Stimulated activated CD8-positive, alpha-beta memory T cell treated with anti-CD3 and anti-CD28 coated beads, Interleukin-12 subunit alpha, Interleukin-12 subunit beta, amount 100 ng/mL, for 24 hours (primary cell): ENCODE measurements around the gene BCL7A.
"Not testable (repeated sequence)": the region's sequence is repeated elsewhere in the genome, so short reads cannot be mapped to it uniquely, and the experiment has no call there.

Source experiments
- DNase-seq: peaks from one replicate; pipeline ENCODE4 v3.0.0-alpha.2; 2020; ENCODE audit errors: extremely low read depth

Gene BCL7A

DNA sequence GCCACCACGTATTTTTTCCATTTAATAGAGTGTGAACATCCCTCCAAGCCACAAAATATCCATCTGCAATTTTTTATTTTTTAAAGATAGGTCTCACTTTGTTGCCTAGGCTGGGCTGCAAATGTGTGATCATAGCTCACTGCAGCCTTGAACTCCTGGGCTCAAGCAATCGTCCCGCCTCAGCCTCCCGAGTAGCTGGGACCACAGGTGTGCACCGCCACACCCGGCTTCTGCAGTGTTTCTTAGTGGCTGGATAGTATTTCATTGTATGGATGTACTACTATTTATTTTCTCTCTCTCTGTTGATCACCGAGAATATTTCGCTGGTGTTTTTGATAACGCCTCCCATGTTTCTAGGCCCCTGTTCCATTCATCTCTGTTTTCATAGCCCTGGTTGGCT lies 74.3 kb downstream of the BCL7A start:
- no peak for DNase-seq

DNA sequence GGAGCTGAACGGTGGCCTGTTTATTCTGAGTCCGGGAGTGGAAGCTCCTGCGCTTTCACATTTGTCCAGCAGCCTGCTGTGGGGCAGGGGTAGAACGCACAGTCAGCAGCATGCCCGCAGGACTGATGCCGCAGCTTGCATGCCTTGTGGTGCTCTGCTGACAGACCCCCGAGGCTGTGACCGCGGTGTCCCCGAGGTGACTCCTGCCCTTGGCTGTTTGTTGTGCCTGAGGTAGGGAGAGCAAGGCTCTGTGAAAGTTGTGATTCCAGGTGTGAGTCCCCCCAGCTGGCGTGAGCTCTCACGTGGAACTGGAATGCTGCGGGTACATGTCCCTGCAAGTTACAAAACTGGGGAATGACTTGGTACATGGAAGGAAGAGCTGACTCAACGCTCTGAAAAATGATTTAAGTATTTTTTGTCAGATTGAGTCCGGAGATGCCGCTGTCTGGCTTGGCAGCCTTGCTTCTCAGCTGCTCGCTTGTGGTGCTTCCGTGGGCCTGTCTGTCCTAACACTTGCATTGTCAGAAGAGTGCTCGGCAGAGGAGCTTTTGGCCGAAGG lies 75.0 kb downstream of the BCL7A start:
- DNase-seq = no peak

DNA sequence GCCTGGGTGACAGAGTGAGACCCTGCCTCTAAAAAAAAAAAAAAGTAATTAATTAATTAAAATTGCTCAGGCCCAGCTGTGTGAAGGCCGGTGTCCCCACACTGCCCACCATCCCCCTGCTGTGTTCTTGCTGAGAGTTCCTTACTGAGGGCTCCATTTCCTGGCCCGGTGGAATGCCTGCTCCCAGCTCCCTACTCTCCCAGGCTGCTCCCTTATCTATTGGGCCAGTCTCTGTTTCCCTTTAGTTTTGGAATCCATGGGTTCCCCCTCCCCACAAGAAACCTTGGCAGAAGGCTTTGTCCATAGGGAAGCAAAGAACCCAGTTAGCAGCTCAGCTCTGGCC lies 75.9 kb downstream of the BCL7A start:
- DNase-seq = no peak

DNA sequence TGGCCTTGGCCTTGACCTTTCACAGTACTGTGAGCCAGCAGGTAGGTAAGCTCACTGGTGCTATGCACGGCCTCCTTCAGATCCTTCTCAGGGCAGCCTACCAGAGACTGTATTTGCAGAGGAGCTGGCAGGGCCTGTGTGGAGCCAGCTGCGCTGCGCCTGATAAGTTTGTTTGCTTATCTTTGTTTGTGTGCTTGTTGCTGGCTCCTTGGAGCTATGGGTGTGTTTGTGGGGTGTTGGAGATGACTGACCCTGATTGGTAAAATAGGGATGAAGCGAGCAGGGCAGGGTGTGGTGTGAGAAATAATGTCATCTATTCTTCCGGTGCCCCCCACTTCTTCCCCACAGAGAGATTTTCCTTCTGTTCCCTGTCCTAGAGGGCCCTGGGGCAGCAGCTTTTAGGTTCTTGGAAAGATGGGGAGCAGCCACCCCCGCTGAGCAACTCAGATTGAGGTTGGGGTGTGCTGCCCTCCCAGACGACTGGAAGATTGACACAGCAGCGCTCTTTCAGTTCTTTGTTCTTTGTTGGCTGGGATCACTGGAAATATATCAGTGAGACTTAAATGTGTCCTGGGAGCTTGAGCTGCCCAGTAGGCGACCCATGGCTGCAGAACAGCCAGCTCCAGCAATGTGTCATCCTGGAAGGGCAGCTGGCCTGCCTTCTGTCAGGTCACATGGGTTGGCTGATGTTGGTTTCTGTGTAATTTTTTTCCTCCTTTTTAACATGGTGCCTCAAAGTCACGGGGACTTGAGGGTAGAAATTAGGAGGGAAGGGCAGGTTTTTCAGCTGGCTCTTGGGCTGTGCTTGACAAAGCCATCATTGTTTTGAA lies 76.5 kb downstream of the BCL7A start:
- no peak for DNase-seq

DNA sequence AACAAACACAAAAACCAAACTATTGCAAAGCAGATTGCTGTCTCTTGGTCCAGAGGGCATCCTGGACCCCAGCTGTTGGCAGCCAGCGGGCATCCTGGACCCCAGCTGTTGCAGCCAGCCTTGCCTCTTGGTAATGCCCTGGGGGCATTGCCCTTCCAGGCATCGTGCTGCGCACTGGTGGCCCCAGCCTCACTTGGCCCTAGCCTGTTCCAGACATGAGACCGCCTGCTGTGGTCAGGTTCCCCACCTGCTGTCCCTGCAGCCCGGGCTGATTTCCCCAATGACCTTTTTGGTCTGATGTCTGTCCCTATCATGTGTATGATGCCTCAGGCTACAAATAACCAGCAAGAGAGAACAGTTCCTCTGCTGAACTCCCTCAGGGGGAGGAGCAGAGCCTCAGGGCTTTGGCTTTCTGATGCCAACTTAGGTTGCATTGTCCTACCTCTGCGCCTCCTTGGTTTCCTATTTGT lies 77.6 kb downstream of the BCL7A start:
- DNase-seq = no peak

DNA sequence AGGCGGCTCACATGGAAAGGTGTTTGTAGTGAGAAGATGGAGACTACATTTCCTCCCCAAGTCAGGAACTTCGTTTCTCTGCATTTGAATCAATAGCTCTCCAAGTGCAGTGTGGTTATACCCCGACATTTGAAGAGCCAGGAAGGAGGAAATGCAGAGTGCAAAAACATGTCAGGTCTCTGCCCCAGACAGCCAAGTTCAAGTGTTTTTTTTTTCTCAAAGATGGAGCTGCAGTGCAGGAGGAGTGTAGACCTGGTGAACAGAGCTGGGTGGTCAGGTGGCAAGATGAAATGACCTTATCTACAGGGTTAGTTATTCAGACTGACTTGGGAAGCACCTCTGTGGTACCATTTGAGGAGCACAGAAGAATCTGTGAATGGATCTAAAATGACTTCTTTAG lies 78.2 kb downstream of the BCL7A start:
- DNase-seq = no peak

DNA sequence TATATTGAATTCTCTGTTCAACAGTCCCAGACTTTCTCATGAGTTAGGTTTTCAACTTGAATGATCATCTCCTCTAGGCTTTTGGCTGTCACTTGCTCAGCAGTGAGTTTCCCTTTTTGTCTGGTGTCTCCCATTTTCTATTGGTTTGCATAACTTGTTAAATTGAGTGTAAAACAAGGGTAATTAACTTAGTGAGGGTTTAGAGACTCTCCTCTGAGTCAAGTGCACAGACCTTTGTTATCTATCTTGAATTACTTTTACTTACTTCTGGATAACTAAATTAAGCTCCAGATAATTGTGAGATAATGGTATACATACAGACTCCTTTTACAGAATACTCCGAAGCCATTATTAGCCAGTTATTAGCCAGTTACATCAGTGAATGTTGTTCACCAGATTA lies 78.9 kb downstream of the BCL7A start:
- no peak for DNase-seq

DNA sequence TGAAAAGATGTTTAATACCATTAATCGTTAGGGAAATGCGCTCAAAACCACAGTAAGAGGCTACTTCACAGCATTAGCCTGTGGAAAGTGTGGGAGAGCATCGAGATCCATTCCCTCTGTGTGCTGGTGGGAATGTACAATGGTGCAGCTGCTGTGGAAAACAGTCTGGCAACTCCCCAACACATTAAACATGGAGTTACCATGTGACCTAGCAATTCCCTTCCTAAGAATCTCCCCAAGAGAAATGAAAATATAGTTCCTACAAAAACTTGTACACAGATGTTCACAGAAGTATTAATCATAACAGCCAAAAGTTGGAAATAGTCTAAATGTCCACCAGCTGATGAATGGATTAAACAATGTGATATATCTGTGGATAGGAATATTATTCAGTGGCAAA lies 80.6 kb downstream of the BCL7A start:
- no peak for DNase-seq

DNA sequence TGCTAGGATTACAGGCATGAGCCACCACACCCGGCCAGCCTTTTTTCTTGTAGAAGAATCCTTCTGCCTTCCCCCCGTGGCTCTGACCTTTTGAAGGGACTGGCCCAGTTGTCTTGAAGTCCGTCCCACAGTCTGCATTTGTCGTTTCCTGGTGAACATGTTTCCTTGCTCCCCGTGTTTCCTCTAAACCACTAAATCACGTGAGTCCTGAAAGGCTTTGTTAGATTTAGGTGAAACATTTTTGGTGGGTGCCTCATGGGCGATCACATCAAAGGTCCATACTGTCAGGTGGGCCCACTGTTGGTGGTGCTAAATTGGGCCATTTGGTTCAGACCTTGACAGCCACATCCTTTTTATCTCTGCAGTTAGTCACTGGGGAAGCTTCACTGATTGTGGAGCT lies 83.2 kb downstream of the BCL7A start:
- DNase-seq = no peak

DNA sequence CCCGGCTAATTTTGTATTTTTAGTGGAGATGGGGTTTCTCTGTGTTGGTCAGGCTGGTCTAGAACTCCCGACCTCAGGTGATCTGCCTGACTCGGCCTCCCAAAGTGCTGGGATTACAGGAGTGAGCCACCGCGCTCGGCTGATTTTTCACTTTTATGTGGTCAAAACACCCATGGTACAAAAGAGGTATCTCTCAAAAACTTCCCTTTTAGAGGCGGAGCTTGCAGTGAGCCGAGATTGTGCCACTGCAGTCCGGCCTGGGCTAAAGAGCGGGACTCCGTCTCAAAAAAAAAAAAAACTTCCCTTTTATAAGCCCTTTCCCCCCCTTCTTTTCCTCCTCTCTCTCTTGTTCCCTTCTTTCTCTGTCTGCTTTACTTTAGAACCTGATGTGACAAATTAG lies 83.8 kb downstream of the BCL7A start:
- DNase-seq = not testable (repeated sequence)

DNA sequence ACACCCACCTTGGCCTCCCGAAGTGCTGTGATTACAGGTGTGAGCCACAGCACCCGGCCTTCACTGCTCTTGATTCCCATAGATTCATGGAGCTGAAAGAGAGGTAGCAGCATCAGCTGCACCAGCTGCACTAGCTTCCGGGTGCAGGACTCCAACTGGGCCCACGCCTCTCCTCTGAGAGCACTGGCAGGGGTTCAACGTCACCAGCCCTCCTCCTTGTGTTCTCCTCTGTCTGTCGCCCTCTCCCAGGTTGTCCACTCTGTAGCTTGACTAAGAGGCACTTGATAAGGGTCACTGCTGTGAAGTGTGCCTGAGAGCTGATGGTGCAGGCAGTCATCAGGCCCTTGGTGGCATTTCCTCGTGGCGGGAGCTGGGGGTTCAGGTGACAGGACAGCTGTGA lies 85.2 kb downstream of the BCL7A start:
- no peak for DNase-seq

DNA sequence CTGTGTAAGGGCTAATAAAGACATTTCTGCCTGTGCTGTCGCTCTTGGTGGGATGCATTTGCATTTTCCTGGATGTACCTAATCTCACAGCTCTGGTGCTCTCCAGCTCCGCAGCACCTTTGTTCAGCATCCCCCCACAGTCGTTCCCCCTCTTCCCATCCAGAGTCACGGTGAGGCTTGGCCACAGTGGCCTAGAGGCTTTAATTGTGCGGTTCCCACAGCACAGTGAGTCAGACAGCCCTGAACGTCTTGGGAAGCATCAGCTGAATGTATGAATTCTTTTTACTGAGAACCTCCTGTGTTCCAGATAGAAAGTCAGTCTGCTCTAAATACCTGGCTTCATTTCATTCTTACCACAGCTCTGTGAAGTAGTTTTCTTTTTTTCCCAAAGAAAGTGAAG lies 85.6 kb downstream of the BCL7A start:
- no peak for DNase-seq

DNA sequence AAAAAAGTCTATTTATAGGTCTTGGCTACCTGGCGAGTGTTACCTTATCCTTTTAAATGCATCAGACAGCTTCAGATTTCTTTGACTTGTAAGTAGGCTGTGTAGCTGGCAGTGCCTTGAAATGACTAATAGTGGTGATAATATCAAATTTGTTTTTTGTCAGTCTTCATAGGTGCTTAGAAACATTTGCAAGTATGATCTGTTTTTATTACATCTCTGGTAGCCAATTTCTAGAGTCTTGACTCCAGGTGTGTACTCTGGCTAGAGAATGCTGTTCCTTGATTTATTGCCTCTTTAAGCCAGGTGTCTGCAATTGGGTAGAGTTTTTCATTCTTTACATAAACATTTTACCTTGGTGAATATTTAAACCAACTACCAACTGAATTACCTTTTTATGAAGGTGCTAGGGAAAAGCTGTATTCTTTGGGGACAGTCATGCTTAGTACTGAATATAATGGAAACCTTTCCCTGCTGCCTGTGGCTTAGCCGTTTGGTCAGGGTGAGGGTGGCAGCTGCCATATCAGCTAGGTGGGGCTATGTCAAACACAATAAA lies 89.5 kb downstream of the BCL7A start:
- no peak for DNase-seq
